NCI-H345 treated with DMSO at 0.1 percent for 48 hours (cell line): Measurements from ENCODE around the gene C3orf22.
"Not testable (repeated sequence)": the region's sequence is repeated elsewhere in the genome, so short reads cannot be mapped to it uniquely, and the experiment has no call there.

ENCODE experiments used
- DNase-seq: peaks from one replicate; lab custom pipeline; 2025; ENCODE audit not compliant: unreplicated experiment; lab: John Stamatoyannopoulos, UW

Gene C3orf22

GRCh38 chr3:126543457-126544061 is 15.2 kb downstream of the C3orf22 start:
- no peak for DNase-seq

GRCh38 chr3:126542340-126543241 is 16.1 kb downstream of the C3orf22 start:
- DNase-seq: no peak

- no peak for DNase-seq
Measured at GRCh38 chr3:126541628-126542339, 16.9 kb downstream of the C3orf22 start.

GRCh38 chr3:126540951-126541627 is 17.6 kb downstream of the C3orf22 start:
- DNase-seq: no peak

GRCh38 chr3:126540342-126540849 is 18.3 kb downstream of the C3orf22 start:
- no peak for DNase-seq

GRCh38 chr3:126539558-126540250 is 19.0 kb downstream of the C3orf22 start:
- no peak for DNase-seq

- DNase-seq: no peak
Measured at GRCh38 chr3:126538966-126539365, 19.8 kb downstream of the C3orf22 start.

- no peak for DNase-seq
Measured at GRCh38 chr3:126538316-126538715, 20.4 kb downstream of the C3orf22 start.

GRCh38 chr3:126537730-126538281 is 20.9 kb downstream of the C3orf22 start:
- no peak for DNase-seq

- DNase-seq: no peak
Measured at GRCh38 chr3:126537116-126537729, 21.5 kb downstream of the C3orf22 start.

- no peak for DNase-seq
Measured at GRCh38 chr3:126536126-126536525, 22.6 kb downstream of the C3orf22 start.

- DNase-seq: no peak
Measured at GRCh38 chr3:126535636-126536035, 23.1 kb downstream of the C3orf22 start.

GRCh38 chr3:126534716-126535115 is 24.0 kb downstream of the C3orf22 start:
- DNase-seq: not testable (repeated sequence)

GRCh38 chr3:126533506-126533905 is 25.2 kb downstream of the C3orf22 start:
- DNase-seq: no peak

GRCh38 chr3:126531051-126531330 is 27.7 kb downstream of the C3orf22 start:
- no peak for DNase-seq

GRCh38 chr3:126530171-126531050 is 28.3 kb downstream of the C3orf22 start:
- DNase-seq: no peak

- DNase-seq: no peak
Measured at GRCh38 chr3:126529585-126530170, 29.1 kb downstream of the C3orf22 start.

GRCh38 chr3:126528800-126529541 is 29.8 kb downstream of the C3orf22 start:
- no peak for DNase-seq
